HCT116 (cell line): ENCODE measurements around the gene ZNF576. TPM values are rescaled to one million over a fixed set of nuclear protein-coding genes. Genes with fewer than 3 reads are reported as not detected.

Experiments used
- ATAC-seq: fragments of 200-7000 bp; cut with Tn5 transposase; 2 replicates; pipeline ENCODE4 v1.9.1; 2020; ENCODE audit warnings: mild to moderate bottlenecking, moderate library complexity
- BruUV-seq: library from RNA; stranded (reverse); fragments of 400-500 nt; replicated peaks from 2 replicates; lab custom pipeline; 2021; lab: Mats Ljungman, UMichigan
- CTCF ChIA-PET: fragments of 300-600 bp; sonication (Branson Sonifier 250); formaldehyde crosslinking; loops from one replicate; lab custom pipeline; 2021; ENCODE audit warnings: antibody characterized with exemption; lab: Charles Lee
- POLR2A ChIA-PET: fragments of 300-600, 350-600 bp; sonication (Branson Sonifier 250); formaldehyde crosslinking; loops from one replicate; lab custom pipeline; 2021; ENCODE audit warnings: antibody characterized with exemption; lab: Charles Lee
- RAD21 ChIA-PET, 2 experiments: fragments of 300-600 bp; sonication (Branson Sonifier 250); formaldehyde crosslinking; loops; one replicate each; lab custom pipeline; 2023; ENCODE audit warnings: low total read pairs in 2 of 2; ENCODE audit not compliant: uncharacterized antibody in 2 of 2, unreplicated experiment in 2 of 2, low non-redundant PET in 1 of 2; lab: Charles Lee
- DNase-seq: peaks from one replicate; pipeline ENCODE4 v3.0.0-alpha.2; 2010; ENCODE audit warnings: low read depth, low spot score
- H2AFZ ChIP-seq: fragments of 200-600 bp; shearing (Covaris generic), sonication (generic); 2 replicates; pipeline ENCODE4 v1.6.1; 2017; ENCODE audit warnings: low read depth, mixed run types, mixed read lengths, antibody characterized with exemption, low read length; ENCODE audit not compliant: poor library complexity, severe bottlenecking
- H3K27ac ChIP-seq: 2 replicates; pipeline ENCODE4 v1.5.1; 2012; ENCODE audit warnings: low read depth, low read length
- H3K27me3 ChIP-seq: fragments of 200-600 bp; sonication (generic); 2 replicates; pipeline ENCODE4 v1.6.1; 2016; ENCODE audit warnings: mixed run types, low read length, mixed read lengths; ENCODE audit not compliant: insufficient read depth
- H3K36me3 ChIP-seq, 2 experiments: fragments of 200-500 bp in 1 of 2; fragments of 200-600 bp in 1 of 2; sonication (Bioruptor generic) in 1 of 2; sonication (generic) in 1 of 2; 2 replicates each; pipeline versions ENCODE4 v1.5.1 to v1.6.1; 2014 to 2016; ENCODE audit warnings: low read length in 2 of 2, inconsistent platforms in 1 of 2, mixed read lengths in 1 of 2, mixed run types in 1 of 2; ENCODE audit not compliant: insufficient read depth in 2 of 2, control insufficient read depth in 1 of 2
- H3K4me1 ChIP-seq, 2 experiments: fragments of 200-600 bp in 1 of 2; sonication (generic) in 1 of 2; 2 replicates each; pipeline versions ENCODE4 v1.5.1 to v1.6.1; 2012 to 2017; ENCODE audit warnings: low read length in 2 of 2, inconsistent platforms in 1 of 2, mild to moderate bottlenecking in 1 of 2, mixed read lengths in 1 of 2, mixed run types in 1 of 2, moderate library complexity in 1 of 2; ENCODE audit not compliant: insufficient read depth in 2 of 2, control insufficient read depth in 1 of 2
- H3K4me2 ChIP-seq: fragments of 200-600 bp; sonication (generic); 2 replicates; pipeline ENCODE4 v1.6.1; 2017; ENCODE audit warnings: mixed run types, low read length, mixed read lengths
- H3K4me3 ChIP-seq, 2 experiments: fragments of 200-600 bp in 1 of 2; sonication (generic) in 1 of 2; replicated peaks in 1 of 2; 2 replicates each; pipeline ENCODE4 v1.5.1; 2011 to 2016; ENCODE audit warnings: low read length in 2 of 2, control low read depth in 1 of 2, low read depth in 1 of 2, mild to moderate bottlenecking in 1 of 2, mixed read lengths in 1 of 2, mixed run types in 1 of 2
- H3K79me2 ChIP-seq: fragments of 200-600 bp; sonication (generic); 2 replicates; pipeline ENCODE4 v1.6.1; 2017; ENCODE audit warnings: mild to moderate bottlenecking, mixed run types, low read length, moderate library complexity, mixed read lengths; ENCODE audit not compliant: insufficient read depth
- H3K9ac ChIP-seq: fragments of 200-600 bp; sonication (generic); 2 replicates; pipeline ENCODE4 v1.6.1; 2016; ENCODE audit warnings: low read length, mixed read lengths
- H3K9me2 ChIP-seq: fragments of 200-600 bp; sonication (generic), shearing (Covaris generic); 2 replicates; pipeline ENCODE4 v1.6.1; 2017; ENCODE audit warnings: mixed run types, mild to moderate bottlenecking, moderate library complexity; ENCODE audit not compliant: insufficient read depth
- H3K9me3 ChIP-seq, 2 experiments: fragments of 200-500 bp in 1 of 2; fragments of 200-600 bp in 1 of 2; sonication (Bioruptor generic) in 1 of 2; sonication (generic) in 1 of 2; 2 replicates each; pipeline ENCODE4 v1.6.1; 2014 to 2017; ENCODE audit warnings: low read length in 2 of 2, mixed read lengths in 2 of 2, inconsistent platforms in 1 of 2, low read depth in 1 of 2, mild to moderate bottlenecking in 1 of 2, mixed run types in 1 of 2, moderate library complexity in 1 of 2; ENCODE audit not compliant: control insufficient read depth in 1 of 2, insufficient read depth in 1 of 2
- H4K20me1 ChIP-seq: fragments of 200-600 bp; sonication (generic), shearing (Covaris generic); 2 replicates; pipeline ENCODE4 v1.6.1; 2017; ENCODE audit warnings: mixed run types, mild to moderate bottlenecking, moderate library complexity; ENCODE audit not compliant: insufficient read depth
- CBX3 ChIP-seq: IDR thresholded peaks from 2 replicates; pipeline ENCODE4 v1.6.1; 2012; ENCODE audit warnings: low read depth
- CEBPB ChIP-seq: IDR thresholded peaks from 2 replicates; pipeline ENCODE4 v1.6.1; 2012; ENCODE audit warnings: low read depth
- EGR1 ChIP-seq: IDR thresholded peaks from 2 replicates; pipeline ENCODE4 v1.6.1; 2012; ENCODE audit warnings: low read depth
- ELF1 ChIP-seq: IDR thresholded peaks from 2 replicates; pipeline ENCODE4 v1.6.1; 2012; ENCODE audit warnings: low read depth, borderline replicate concordance
- EZH2 ChIP-seq: fragments of 200-600 bp; sonication (generic); IDR thresholded peaks from 2 replicates; pipeline ENCODE4 v1.6.1; 2017; ENCODE audit warnings: antibody characterized with exemption, mixed run types
- EZH2phosphoT487 ChIP-seq: fragments of 200-600 bp; IDR thresholded peaks from 2 replicates; pipeline ENCODE4 v1.6.1; 2018; ENCODE audit warnings: antibody characterized with exemption, borderline replicate concordance
- JUND ChIP-seq: IDR thresholded peaks from 2 replicates; pipeline ENCODE4 v1.6.1; 2012
- POLR2A ChIP-seq: IDR thresholded peaks from 2 replicates; pipeline ENCODE4 v1.7.0; 2011; ENCODE audit warnings: borderline replicate concordance; ENCODE audit not compliant: insufficient read depth, insufficient read length; ENCODE audit errors: extremely low read depth
- POLR2AphosphoS5 ChIP-seq: IDR thresholded peaks from 2 replicates; pipeline ENCODE4 v1.6.1; 2011; ENCODE audit warnings: mild to moderate bottlenecking, low read depth, low read length, moderate library complexity
- TCF7L2 ChIP-seq: IDR thresholded peaks from 2 replicates; pipeline ENCODE4 v1.7.0; 2011; ENCODE audit warnings: borderline replicate concordance, inconsistent platforms; ENCODE audit not compliant: insufficient read depth, insufficient read length; ENCODE audit errors: extremely low read depth
- YY1 ChIP-seq: IDR thresholded peaks from 2 replicates; pipeline ENCODE4 v1.6.1; 2011; ENCODE audit warnings: low read length, low read depth, moderate library complexity, mild to moderate bottlenecking; ENCODE audit not compliant: insufficient replicate concordance; ENCODE audit errors: extremely low read depth
- ZFX ChIP-seq: fragments of 450-650 bp; IDR thresholded peaks from 2 replicates; pipeline ENCODE4 v1.6.1; 2017
- ZNF274 ChIP-seq: fragments of 200-500 bp; sonication (Bioruptor generic); IDR thresholded peaks from 2 replicates; pipeline ENCODE4 v1.6.1; 2014; ENCODE audit warnings: mild to moderate bottlenecking, low read depth, low read length, inconsistent platforms
- intact Hi-C: fragments of 100-400 bp; cut with micrococcal nuclease; formaldehyde crosslinking; loops from 2 replicates; pipeline ENCODE4 v1.10.0; 2022
- total RNA-seq: library from RNA; stranded (reverse); gene quantifications from one replicate; pipeline ENCODE4 v1.2.1, GENCODE V29; 2021; ENCODE audit not compliant: unreplicated experiment
- TF ChIP-seq, protein P1 (sequence below): IDR thresholded peaks from 2 replicates; pipeline ENCODE4 v1.6.1; 2012; ENCODE audit warnings: low read depth
- TF ChIP-seq, protein P2 (sequence below): IDR thresholded peaks from 2 replicates; pipeline ENCODE4 v1.6.1; 2012
- TF ChIP-seq, protein P3 (sequence below), 3 experiments: fragments of 200-600 bp in 1 of 3; sonication (generic) in 1 of 3; IDR thresholded peaks in 2 of 3; conservative IDR thresholded peaks in 1 of 3; 2 replicates each; pipeline ENCODE4 v1.5.1; 2012 to 2017; ENCODE audit warnings: low read depth in 2 of 3, low read length in 2 of 3, antibody characterized with exemption in 1 of 3, borderline replicate concordance in 1 of 3, control low read depth in 1 of 3, mild to moderate bottlenecking in 1 of 3, mixed read lengths in 1 of 3, mixed run types in 1 of 3, moderate library complexity in 1 of 3; ENCODE audit not compliant: insufficient read depth in 1 of 3
- TF ChIP-seq, protein P4 (sequence below): IDR thresholded peaks from 2 replicates; pipeline ENCODE4 v1.6.1; 2011; ENCODE audit warnings: mild to moderate bottlenecking, low read length, moderate library complexity; ENCODE audit not compliant: insufficient replicate concordance; ENCODE audit errors: extremely low read depth

Gene ZNF576
- total RNA-seq, 1 experiment from 2014 or later, result 11.2 TPM

DNA sequence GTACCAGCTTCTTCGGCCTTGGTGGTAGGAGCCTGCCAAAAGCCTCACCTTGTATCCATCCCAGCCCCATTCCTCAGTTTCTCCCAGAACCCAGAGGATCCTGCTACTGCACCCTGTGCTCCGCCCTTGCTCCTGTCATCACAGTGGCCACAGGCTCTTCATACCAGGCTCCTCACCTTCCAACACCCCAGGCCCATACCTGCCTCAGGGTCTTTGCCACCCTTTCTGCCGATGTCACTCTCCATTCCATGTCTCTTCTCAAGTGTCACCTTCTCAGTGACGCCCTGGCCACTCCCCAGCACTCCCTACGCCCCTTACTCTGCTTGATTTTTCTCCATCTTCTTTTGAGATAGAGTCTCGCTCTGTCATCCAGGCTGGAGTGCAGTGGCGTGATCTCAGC, 13.5 kb downstream of the ZNF576 start (continued):
- TF ChIP-seq, protein P1, sequence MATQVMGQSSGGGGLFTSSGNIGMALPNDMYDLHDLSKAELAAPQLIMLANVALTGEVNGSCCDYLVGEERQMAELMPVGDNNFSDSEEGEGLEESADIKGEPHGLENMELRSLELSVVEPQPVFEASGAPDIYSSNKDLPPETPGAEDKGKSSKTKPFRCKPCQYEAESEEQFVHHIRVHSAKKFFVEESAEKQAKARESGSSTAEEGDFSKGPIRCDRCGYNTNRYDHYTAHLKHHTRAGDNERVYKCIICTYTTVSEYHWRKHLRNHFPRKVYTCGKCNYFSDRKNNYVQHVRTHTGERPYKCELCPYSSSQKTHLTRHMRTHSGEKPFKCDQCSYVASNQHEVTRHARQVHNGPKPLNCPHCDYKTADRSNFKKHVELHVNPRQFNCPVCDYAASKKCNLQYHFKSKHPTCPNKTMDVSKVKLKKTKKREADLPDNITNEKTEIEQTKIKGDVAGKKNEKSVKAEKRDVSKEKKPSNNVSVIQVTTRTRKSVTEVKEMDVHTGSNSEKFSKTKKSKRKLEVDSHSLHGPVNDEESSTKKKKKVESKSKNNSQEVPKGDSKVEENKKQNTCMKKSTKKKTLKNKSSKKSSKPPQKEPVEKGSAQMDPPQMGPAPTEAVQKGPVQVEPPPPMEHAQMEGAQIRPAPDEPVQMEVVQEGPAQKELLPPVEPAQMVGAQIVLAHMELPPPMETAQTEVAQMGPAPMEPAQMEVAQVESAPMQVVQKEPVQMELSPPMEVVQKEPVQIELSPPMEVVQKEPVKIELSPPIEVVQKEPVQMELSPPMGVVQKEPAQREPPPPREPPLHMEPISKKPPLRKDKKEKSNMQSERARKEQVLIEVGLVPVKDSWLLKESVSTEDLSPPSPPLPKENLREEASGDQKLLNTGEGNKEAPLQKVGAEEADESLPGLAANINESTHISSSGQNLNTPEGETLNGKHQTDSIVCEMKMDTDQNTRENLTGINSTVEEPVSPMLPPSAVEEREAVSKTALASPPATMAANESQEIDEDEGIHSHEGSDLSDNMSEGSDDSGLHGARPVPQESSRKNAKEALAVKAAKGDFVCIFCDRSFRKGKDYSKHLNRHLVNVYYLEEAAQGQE, result no peak
- TF ChIP-seq EGR1, result no peak
- TF ChIP-seq, protein P2, sequence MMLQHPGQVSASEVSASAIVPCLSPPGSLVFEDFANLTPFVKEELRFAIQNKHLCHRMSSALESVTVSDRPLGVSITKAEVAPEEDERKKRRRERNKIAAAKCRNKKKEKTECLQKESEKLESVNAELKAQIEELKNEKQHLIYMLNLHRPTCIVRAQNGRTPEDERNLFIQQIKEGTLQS, result no peak
- TF ChIP-seq, protein P3, sequence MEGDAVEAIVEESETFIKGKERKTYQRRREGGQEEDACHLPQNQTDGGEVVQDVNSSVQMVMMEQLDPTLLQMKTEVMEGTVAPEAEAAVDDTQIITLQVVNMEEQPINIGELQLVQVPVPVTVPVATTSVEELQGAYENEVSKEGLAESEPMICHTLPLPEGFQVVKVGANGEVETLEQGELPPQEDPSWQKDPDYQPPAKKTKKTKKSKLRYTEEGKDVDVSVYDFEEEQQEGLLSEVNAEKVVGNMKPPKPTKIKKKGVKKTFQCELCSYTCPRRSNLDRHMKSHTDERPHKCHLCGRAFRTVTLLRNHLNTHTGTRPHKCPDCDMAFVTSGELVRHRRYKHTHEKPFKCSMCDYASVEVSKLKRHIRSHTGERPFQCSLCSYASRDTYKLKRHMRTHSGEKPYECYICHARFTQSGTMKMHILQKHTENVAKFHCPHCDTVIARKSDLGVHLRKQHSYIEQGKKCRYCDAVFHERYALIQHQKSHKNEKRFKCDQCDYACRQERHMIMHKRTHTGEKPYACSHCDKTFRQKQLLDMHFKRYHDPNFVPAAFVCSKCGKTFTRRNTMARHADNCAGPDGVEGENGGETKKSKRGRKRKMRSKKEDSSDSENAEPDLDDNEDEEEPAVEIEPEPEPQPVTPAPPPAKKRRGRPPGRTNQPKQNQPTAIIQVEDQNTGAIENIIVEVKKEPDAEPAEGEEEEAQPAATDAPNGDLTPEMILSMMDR (IDR thresholded peaks at IDR 0.05 in 2 of 3, conservative IDR thresholded peaks at IDR 0.05 in 1 of 3; ENCODE audit: borderline replicate concordance in 1 of 3, insufficient read depth in 1 of 3, low read depth in 2 of 3, low read length in 2 of 3), result no peak

DNA sequence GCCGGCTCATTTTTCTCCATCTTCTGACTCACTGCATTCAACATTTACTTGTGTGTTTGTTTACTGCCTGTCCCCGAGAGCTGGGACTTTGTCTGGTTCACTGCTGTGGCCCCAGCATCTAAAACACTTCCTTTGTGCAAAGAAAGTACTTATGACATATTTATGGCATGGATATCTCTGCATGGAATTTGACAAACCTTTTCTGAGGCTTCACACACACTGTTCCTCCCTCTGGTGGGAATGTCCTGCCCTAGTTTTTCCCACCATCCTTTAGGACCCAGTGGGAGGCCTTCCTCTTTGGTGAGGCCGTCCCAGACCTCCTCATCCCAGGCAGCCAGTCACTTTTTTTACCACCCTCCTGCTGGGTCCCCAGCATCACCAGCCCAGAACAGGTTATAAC, 14.1 kb downstream of the ZNF576 start:
- Histone ChIP-seq H3K4me3 (no peak overlapping the region), H2AFZ (no peak overlapping the region), H3K79me2 (no peaks in the 10 kb centered on the region; the same call in 1 of the 2 replicates), H3K4me2 (no peak overlapping the region), H3K27me3 (no peaks in the 10 kb centered on the region), H3K27ac (no peak overlapping the region), H3K9me2 (no peaks in the 10 kb centered on the region), H3K36me3 (peaks cover 8 to 9% of the 10 kb centered on the region in 2 experiments; a peak in 2 of 4 replicates), H4K20me1 (no peaks in the 10 kb centered on the region), H3K9ac (no peak overlapping the region), H3K4me1 (no peaks in the 10 kb centered on the region), H3K9me3 (no peaks in the 10 kb centered on the region)
- ChIA-PET POLR2A (no interaction called here), RAD21 (no interaction called here), CTCF (no interaction called here)
- intact Hi-C loops, result no loop called here
- no peak for TF ChIP-seq CEBPB
- TF ChIP-seq ZFX, result no peak
- TF ChIP-seq EGR1, result no peak
- TF ChIP-seq EZH2, result no peak
- no peak for TF ChIP-seq TCF7L2
- no peak for TF ChIP-seq EZH2phosphoT487
- no peak for TF ChIP-seq POLR2AphosphoS5
- TF ChIP-seq ZNF274, result no peak
- TF ChIP-seq, protein P4, sequence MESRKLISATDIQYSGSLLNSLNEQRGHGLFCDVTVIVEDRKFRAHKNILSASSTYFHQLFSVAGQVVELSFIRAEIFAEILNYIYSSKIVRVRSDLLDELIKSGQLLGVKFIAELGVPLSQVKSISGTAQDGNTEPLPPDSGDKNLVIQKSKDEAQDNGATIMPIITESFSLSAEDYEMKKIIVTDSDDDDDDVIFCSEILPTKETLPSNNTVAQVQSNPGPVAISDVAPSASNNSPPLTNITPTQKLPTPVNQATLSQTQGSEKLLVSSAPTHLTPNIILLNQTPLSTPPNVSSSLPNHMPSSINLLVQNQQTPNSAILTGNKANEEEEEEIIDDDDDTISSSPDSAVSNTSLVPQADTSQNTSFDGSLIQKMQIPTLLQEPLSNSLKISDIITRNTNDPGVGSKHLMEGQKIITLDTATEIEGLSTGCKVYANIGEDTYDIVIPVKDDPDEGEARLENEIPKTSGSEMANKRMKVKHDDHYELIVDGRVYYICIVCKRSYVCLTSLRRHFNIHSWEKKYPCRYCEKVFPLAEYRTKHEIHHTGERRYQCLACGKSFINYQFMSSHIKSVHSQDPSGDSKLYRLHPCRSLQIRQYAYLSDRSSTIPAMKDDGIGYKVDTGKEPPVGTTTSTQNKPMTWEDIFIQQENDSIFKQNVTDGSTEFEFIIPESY, result no peak
- TF ChIP-seq JUND, result no peak
- no peak for TF ChIP-seq POLR2A
- TF ChIP-seq CBX3, result no peak
- no peak for TF ChIP-seq ELF1
- no peak for TF ChIP-seq YY1
- DNase-seq (no peak), ATAC-seq (no peak)
- no TSS peak for BruUV-seq
